ENCODE measurements around the gene TAPBP. TPM values are rescaled to one million over a fixed set of nuclear protein-coding genes. Genes with fewer than 3 reads are reported as not detected.

TAPBP gene
- 34.6 to 39.1 TPM (median 36.6 TPM) in 5 replicates for total RNA-seq (2022; extraction: Qiagen RNA extraction)

DNA sequence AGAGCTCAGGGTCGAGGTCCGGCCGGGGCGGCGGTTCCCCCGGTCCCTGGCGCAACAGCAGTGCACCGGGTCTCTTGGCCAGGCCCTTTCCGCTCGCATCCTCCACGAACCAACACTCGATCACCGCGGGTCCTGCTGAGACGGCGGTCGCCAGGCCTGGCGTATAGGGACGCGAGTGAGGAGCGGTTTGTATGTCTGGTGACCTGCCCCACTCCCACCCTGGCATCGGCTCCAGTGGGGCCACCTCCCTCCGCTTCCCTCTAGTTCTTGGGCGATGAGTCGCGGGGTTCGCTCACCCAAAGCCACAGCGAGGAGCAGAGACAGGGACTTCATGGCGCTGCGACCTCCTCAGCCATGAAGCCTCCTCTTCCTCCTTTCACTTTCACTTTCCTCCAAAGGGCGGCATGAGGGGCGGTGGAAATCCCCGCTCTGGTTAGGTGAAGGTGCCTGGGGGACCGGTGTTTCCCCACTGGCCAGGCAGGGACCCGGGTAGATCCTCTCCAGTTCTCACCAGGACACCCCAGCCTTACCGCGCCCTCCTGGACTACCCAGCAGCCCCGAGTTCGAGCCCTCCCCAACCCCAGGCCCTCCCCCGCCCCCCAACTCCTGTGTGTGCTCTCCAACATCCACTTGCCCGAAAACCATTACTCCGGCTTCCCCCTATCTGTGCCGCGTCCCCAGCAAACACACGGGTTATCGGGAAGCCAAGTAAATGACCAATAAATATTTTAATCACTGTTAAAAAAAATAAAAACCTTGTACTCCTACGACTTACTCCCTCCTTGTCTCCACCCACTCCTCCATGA lies at the start of gene TAPBP:
Gene TAPBP, minus strand, starts transcription at position 370 of the 806 bp plus-strand sequence. Its CDS starts 37 bp downstream, at position 333.

DNA sequence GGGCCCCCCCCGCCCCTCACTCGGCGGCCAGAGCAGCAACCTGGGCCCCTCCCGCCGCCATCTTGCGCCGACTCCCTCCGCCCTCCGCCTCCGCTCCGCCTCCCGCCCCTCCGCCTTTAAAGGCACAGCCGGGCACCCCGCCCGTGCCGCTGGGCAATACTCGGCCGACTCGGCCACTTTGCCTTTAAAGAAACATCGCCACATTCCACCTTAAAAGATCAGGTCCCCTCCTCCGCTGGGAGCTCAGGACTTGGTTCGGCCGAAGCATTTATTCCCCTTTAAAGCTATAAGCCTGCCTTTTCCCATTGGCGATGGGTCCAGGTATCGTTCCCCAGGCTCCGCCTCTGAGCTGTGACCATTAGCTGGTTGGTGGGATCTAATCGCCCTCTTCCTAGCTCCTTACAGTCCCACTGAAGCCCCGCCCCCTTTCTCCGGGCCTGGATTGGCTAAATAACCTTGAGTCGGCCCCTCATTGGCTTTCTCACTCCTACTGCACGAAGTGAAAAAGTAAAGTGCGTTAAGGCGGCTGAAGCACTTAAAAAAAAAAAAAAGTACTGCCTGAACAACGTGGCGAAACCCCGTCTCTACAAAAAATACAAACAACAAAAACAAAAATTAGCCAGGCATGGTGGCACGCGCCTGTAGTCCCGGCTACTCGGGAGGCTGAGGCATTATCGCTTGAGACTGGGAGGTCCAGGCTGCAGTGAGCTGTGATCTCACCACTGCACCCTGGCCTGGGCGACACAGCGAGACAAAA lies 4.0 kb upstream of the TAPBP start, which contains the start of gene ZBTB22:
Gene ZBTB22, minus strand, starts transcription at position 76 of the 757 bp plus-strand sequence. CDS start 828 bp downstream, outside the sequence.

DNA sequence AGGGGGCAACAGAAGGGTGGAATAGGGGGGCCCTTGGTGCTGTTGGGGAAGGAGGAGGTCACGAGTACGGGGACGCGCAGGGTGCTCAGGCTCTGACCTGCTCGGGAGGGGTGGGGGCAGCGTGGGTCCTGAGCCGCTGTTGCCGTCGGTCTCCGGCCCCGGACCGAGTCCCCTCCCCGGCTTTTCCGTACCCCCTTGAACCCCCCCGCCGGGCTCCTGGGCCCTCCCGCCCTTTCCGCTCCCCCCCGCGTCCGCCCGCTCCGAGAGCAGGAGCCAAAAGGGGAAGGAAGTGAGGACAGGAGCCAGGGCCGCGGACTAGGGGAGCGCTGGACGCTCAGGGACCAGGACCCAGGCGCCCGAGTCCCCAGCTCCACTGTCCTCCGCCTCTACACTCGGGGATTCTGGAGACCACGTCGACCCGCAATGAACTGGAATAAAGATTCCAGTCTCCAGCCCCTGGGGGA lies 15.1 kb downstream of the TAPBP start, which contains the start of gene RGL2:
Gene RGL2, minus strand, starts transcription at position 170 of the 464 bp plus-strand sequence. CDS start 332 bp downstream, outside the sequence.

DNA sequence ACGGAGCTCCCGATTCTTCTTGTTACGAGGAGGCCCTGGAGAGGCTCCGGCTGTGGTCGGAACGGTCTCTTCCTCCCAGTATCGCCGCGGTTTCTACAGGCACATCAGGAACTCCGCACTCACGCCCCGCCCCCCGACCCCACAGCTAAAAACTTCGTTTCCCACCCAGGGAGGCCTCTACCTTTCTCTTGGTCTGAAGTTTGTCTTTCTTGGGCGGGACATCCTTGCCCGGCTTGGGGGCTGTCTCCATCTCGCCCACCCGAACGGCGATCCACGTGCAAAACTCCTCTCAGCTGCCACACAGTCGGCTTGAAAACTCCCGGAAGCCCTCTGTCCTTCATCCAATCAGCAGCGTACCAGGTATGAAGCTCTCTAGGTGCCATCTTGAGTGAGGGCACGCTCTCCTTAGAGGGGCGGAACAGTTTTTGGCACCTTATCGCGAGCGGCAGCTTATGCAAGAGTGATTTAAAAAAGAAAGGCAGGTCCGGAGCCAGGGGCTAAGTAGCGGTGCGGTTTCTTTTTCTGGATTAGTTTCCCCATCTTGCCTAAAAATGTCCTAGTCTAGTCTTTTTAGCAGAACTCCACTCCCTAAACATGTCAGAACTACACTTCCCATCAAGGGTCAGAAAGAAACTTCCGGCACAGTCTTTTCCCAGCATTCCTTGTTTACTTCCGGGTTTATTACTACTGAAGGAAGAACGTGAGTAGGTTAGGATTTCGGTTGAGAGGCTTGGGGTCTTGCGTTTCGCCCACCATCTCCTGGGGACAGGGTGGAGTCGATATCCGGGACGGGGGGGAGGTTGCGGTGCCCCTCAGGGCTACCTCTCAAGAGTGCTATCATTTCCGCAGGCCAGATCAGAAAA lies 24.7 kb downstream of the TAPBP start, which contains the start of the genes PFDN6 and WDR46:
Gene PFDN6, plus strand, starts transcription at position 681 of the 863 bp plus-strand sequence. CDS start 256 bp downstream, outside the sequence.
Gene WDR46, minus strand, starts transcription at position 319 of the 863 bp plus-strand sequence. Its CDS starts 69 bp downstream, at position 250.

DNA sequence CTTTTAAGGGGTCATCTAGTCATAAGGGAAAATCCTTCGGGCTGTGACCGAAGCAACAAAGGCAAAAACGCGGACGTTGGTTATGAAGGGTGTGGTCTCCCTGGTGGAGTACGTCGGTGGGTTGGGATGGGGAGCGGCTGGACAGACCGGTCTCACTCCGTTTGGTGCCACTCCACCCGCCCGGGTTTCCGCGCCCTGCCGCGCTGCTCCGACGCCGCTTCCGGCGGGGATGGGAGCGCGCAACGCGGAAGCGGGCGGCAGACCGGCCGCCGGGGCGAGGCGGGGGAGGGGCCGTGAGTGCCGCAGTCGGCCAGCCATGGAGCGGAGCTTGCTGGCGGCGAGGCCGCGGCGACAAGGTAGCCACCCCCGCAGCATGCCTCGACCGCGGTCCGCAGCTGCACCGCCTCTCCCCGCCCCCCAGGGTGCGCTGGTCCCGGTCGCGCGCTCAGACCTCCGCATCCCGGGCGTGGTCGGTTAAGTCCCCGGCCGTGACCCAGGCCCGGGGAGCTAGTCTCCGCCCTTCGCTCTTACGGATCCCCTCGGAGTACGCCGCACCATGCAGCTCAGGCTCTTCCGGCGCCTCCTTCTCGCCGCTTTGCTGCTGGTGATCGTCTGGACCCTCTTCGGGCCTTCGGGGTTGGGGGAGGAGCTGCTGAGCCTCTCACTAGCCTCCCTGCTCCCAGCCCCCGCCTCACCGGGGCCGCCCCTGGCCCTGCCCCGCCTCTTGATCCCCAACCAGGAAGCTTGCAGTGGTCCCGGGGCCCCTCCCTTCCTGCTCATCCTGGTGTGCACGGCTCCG lies 36.8 kb downstream of the TAPBP start, which contains the start of gene B3GALT4:
Gene B3GALT4, plus strand, starts transcription at position 260 of the 799 bp plus-strand sequence. Its CDS starts 297 bp downstream, at position 557.

DNA sequence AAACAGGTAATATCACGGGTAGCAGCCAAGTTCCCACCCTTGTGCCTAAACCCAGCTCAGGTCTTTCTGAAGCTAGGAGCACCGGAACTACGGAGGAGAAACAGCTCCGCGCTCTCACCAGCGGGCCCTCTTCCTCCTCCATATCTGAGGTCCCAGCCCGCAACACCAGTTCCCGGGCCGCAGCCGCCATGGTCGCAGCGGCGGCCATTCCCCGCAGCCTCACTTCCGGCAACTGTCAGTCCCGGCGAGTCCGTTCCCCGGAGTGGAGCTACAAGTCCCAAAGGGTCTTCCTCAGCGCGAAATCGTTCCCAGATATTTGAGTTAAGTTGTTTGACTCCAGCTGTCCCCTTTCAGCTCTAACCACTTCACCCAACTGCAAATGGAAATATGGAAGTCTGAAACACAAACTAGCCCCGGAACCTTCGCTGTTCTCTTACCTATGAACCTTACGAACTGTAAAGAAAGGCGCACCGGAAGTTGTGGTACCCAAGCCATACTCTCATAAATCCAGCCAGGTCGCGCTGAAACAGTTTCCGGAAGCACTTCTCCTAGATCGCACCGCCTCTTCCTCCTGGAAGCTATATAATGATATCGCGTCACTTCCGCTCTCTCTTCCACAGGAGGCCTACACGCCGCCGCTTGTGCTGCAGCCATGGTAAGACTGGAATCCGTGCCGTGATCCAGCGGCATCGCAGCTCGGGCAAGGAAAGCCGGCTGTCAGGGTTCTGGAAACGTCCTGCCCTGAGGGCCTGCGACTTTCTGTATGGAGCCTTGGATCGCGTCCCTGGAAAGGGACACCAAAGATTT lies 42.2 kb downstream of the TAPBP start, which contains the start of the genes RPS18 and VPS52:
Gene RPS18, plus strand, starts transcription at position 608 of the 807 bp plus-strand sequence. Its CDS starts 45 bp downstream, at position 653.
Gene VPS52, minus strand, starts transcription at position 409 of the 807 bp plus-strand sequence. Its CDS starts 201 bp downstream, at position 208.

Other genes with a start within 250 kb of the TAPBP start
- gene HLA-DPA1, start 240.4 kb downstream of the TAPBP start, total RNA-seq (2022; extraction: Qiagen RNA extraction), result 0.05 to 0.11 TPM in 2 of 5 replicates, not detected in the others
- not detected in 5 replicates for gene HLA-DPB1, start 238.1 kb downstream of the TAPBP start, total RNA-seq (2022; extraction: Qiagen RNA extraction)
- 0.31 to 0.92 TPM (median 0.81 TPM) in 5 replicates for gene COL11A2, start 121.6 kb downstream of the TAPBP start, total RNA-seq (2022; extraction: Qiagen RNA extraction)
- gene RXRB, start 113.4 kb downstream of the TAPBP start, total RNA-seq (2022; extraction: Qiagen RNA extraction), result 17.4 to 21.9 TPM (median 19.7 TPM) in 5 replicates
- gene SLC39A7, start 113.2 kb downstream of the TAPBP start, total RNA-seq (2022; extraction: Qiagen RNA extraction), result 99.7 to 114 TPM (median 108 TPM) in 5 replicates
- gene HSD17B8, start 109.4 kb downstream of the TAPBP start, total RNA-seq (2022; extraction: Qiagen RNA extraction), result 12.7 to 17.3 TPM (median 15.3 TPM) in 5 replicates
- gene RING1, start 105.6 kb downstream of the TAPBP start, total RNA-seq (2022; extraction: Qiagen RNA extraction), result 19.1 to 24.8 TPM (median 23.7 TPM) in 5 replicates
- gene VPS52, start 42.2 kb downstream of the TAPBP start, total RNA-seq (2022; extraction: Qiagen RNA extraction), result 15.1 to 18.8 TPM (median 16.1 TPM) in 5 replicates
- 2,494 to 2,625 TPM (median 2,588 TPM) in 5 replicates for gene RPS18, start 42.0 kb downstream of the TAPBP start, total RNA-seq (2022; extraction: Qiagen RNA extraction)
- 0.67 to 1.0 TPM (median 0.95 TPM) in 5 replicates for gene B3GALT4, start 37.0 kb downstream of the TAPBP start, total RNA-seq (2022; extraction: Qiagen RNA extraction)
- gene WDR46, start 24.8 kb downstream of the TAPBP start, total RNA-seq (2022; extraction: Qiagen RNA extraction), result 48.1 to 55.9 TPM (median 52.1 TPM) in 5 replicates
- gene PFDN6, start 24.5 kb downstream of the TAPBP start, total RNA-seq (2022; extraction: Qiagen RNA extraction), result 102 to 111 TPM (median 104 TPM) in 5 replicates
- gene RGL2, start 15.1 kb downstream of the TAPBP start, total RNA-seq (2022; extraction: Qiagen RNA extraction), result 11.4 to 13.2 TPM (median 12.3 TPM) in 5 replicates
- gene ZBTB22, start 3.7 kb upstream of the TAPBP start, total RNA-seq (2022; extraction: Qiagen RNA extraction), result 2.6 to 3.7 TPM (median 3.2 TPM) in 5 replicates
- 33.4 to 41.0 TPM (median 35.7 TPM) in 5 replicates for gene DAXX, start 8.9 kb upstream of the TAPBP start, total RNA-seq (2022; extraction: Qiagen RNA extraction)
- 40.2 to 45.2 TPM (median 42.4 TPM) in 5 replicates for gene KIFC1, start 77.7 kb upstream of the TAPBP start, total RNA-seq (2022; extraction: Qiagen RNA extraction)
- 10.8 to 17.1 TPM (median 16.0 TPM) in 5 replicates for gene PHF1, start 96.9 kb upstream of the TAPBP start, total RNA-seq (2022; extraction: Qiagen RNA extraction)
- gene CUTA, start 104.0 kb upstream of the TAPBP start, total RNA-seq (2022; extraction: Qiagen RNA extraction), result 173 to 227 TPM (median 203 TPM) in 5 replicates
- gene SYNGAP1, start 106.0 kb upstream of the TAPBP start, total RNA-seq (2022; extraction: Qiagen RNA extraction), result 3.6 to 6.0 TPM (median 4.2 TPM) in 5 replicates
- 10.0 to 11.6 TPM (median 10.9 TPM) in 5 replicates for gene ZBTB9, start 140.5 kb upstream of the TAPBP start, total RNA-seq (2022; extraction: Qiagen RNA extraction)

Data from A549 treated with AZD2906 at 1 μM for 4 hours (cell line).